Fibroblast of pulmonary artery (primary cell): ENCODE data around the gene ZCCHC24.
"Not testable (repeated sequence)": the region's sequence is repeated elsewhere in the genome, so short reads cannot be mapped to it uniquely, and the experiment has no call there.

ENCODE experiments used
- DNase-seq: peaks from one replicate; pipeline ENCODE4 v3.0.0-alpha.2; 2010; ENCODE audit warnings: low read depth
- H3K4me3 ChIP-seq: replicated peaks from 2 replicates; pipeline ENCODE4 v1.5.1; 2011; ENCODE audit warnings: low read depth, mild to moderate bottlenecking, control low read depth, low read length, moderate library complexity
- TF ChIP-seq, protein P1 (sequence below): IDR thresholded peaks from 2 replicates; pipeline ENCODE4 v1.5.1; 2011; ENCODE audit warnings: mild to moderate bottlenecking, control low read depth, low read length, inconsistent platforms; ENCODE audit errors: missing control alignments

The ZCCHC24 gene

DNA sequence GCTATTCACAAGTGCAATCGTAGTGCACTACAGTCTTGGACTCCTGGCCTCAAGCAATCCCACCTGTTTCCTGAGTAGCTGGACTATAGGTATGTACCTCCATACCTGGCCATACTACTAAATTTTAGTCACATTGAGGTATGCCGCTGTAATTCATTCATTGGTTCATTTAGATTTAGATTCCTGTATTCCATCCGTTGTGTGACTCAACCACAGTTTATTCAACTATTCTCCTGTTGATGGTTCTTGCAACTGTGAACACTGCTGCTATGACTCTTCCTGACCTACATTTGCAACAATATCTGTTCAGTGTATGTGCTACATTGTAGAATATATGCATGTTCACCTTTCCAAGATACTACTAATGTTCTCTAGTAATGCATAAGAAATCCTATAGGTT lies 8.0 kb upstream of the ZCCHC24 start:
- DNase-seq: no peak
- H3K4me3 ChIP-seq: no peak overlapping the region
- TF ChIP-seq, protein P1, sequence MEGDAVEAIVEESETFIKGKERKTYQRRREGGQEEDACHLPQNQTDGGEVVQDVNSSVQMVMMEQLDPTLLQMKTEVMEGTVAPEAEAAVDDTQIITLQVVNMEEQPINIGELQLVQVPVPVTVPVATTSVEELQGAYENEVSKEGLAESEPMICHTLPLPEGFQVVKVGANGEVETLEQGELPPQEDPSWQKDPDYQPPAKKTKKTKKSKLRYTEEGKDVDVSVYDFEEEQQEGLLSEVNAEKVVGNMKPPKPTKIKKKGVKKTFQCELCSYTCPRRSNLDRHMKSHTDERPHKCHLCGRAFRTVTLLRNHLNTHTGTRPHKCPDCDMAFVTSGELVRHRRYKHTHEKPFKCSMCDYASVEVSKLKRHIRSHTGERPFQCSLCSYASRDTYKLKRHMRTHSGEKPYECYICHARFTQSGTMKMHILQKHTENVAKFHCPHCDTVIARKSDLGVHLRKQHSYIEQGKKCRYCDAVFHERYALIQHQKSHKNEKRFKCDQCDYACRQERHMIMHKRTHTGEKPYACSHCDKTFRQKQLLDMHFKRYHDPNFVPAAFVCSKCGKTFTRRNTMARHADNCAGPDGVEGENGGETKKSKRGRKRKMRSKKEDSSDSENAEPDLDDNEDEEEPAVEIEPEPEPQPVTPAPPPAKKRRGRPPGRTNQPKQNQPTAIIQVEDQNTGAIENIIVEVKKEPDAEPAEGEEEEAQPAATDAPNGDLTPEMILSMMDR: no peak

DNA sequence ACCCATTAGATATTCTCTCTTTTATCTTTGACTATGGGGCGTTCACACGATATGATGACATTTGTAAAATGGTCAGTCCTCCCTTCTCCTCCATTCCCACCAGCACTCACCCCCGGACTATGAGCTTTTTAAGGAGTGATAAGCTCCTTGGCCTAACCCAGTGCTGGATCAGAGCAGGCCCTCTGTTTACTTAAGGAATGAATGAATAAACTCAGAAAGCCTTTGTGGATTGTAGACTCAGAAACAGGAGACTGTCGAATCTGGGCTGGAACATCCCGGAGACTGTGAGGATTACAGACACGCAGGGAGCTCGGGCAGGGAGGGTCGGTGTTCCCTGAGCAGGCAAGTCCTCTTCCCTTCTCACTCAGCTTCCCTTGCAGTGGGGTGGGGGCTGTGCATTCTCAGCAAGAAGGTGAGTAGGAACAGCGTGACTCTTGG lies 6.8 kb upstream of the ZCCHC24 start:
- peak; percentile 18 for DNase-seq
- no peak overlapping the region for H3K4me3 ChIP-seq
- TF ChIP-seq, protein P1: no peak

DNA sequence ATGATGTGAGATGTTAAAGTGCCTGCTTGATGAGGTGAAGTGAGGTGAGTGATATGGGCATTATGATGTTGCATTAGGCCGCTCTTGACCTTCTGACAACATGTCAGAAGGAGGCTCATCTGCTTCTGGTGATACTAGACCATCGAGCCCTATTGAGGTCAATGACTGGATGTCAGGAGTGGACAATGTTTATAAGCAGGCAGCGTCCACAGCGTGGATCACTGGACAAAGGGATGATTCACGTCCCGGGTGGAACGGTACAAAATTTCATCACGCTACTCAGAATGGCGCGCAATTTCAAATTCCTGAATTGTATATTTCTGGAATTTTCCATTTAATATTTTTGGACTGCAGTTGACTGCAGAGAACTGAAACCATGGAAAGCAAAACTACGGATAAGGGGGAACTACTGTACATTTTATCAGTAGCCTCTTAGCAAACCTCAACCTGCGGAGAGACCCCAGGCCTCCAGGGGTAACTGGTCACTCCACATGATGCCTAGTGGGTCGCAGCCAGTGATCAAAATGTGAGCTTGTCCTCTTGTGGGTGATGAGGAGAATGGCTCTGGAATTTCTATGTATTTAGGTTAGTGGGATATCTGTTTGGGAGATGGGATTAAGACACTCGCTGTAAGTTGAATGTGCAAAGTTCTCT lies 5.7 kb upstream of the ZCCHC24 start:
- TF ChIP-seq, protein P1: no peak
- H3K4me3 ChIP-seq: no peak overlapping the region
- DNase-seq: no peak

DNA sequence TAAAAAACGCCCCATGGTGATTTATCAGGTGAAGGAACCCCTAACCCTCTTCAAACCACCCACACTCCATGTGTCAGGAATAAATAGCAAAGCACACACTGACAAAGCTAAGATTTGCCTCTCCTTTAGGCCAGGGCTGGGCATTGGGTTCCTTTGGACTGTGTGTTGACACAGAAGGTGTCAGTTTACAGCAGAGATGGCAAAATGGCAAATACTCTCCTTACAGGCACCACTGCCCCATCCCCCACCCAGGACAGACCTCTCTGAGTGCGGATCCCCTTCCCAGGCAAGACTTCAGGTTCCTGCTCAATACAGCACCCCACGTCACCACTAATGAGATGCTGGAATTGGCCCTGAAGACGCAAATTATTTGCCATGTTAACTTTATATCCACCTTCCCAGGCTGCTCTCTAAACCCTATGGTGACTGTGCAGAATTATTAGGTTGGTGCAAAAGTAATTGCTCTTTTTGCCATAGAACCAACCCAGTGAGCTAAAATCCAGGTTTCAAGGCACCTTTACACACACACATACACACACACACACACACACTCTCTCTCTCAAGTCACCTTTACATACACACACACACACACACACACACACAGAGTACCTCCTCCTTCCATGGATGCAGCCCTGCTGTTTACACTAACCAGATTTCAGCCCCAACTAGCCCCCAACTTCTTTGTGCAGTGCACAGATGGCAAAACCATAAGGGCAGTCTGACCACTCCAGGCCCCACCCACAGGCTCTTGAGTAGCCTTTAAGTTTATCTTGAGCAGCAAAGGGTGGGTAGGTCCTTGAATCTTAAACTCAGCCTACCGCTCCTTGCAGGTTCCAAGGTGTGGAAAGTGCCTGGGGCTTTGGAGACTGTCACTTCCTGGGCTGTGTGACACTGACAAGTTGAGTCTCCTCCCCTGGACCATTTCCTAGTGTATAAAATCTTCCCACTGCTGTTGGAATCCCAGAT lies 4.0 kb upstream of the ZCCHC24 start:
- TF ChIP-seq, protein P1: no peak
- H3K4me3 ChIP-seq: no peak overlapping the region
- DNase-seq: no peak

DNA sequence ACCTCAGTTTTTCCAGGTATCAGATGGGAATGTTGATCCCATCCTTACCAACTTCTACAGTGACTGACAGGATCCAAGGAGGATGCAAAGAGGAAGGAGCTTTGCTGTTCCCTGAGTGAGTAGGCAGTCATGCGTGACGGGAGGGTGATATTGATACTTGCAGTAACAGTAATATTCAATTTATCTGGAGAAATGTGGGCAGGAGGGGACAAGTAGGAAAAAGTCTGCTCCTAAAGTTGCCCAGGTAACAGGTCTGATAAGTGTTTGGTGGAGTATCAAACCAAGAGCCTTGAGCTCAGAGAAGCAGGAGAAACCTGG lies 3.3 kb upstream of the ZCCHC24 start:
- H3K4me3 ChIP-seq: no peak overlapping the region
- DNase-seq: no peak
- TF ChIP-seq, protein P1: no peak

DNA sequence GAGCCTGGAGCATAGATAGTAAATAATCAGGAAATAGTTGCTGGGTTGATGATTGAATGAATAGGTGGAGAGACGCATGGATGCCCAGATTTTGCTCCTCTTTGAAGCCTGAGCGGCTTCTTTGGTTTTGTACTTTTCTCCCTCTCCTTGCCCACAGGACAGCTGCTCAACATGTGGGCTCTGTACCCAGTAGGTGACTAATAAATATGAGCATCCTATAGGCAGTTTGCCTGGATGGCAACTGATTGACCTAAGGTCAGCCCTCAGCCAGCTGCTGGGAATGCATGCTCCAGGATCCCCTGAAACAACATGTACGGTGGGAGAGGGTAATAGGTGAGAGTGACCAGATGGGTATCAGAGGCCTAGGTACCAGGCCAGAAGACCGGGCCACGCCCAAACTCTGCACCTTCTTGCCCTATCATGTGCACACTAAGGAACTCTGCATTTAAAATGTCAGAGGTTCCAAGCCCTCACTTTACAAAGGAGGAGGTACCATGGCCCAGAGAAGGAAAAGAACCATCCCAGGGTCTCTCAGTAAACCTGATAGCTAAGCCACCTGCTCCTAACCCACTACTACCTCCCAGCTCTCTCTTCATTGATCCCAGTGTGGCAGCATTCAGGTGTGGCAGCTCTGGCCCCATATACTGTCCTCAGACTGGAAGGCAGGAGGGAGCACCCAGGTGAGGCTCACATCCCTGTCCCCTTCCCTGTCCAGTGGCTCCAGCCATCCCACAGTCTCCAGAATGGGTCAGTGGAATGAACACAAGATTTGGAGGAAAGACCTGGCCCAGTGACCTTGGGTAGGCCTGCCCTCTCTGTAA lies 2.7 kb upstream of the ZCCHC24 start:
- no peak overlapping the region for H3K4me3 ChIP-seq
- DNase-seq: no peak
- TF ChIP-seq, protein P1: no peak

DNA sequence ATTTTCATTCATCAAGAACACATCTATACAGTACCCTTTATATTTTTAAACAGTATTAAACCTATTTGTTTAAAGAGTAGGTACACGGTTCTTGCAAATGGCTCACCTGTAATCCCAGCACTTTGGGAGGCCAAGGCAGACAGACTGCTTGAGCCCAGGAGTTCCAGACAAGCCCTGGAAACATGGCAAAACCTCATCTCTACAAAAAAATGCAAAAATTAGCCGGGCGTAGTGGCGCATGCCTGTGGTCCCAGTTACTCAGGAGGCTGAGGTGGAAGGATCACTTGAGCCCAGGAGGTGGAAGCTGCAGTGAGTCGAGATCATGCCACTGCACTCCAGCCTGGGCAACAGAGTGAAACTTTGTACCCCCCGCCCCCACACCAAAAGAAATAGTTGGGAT lies 1.8 kb upstream of the ZCCHC24 start:
- DNase-seq, H3K4me3 ChIP-seq: not testable (repeated sequence)
